Adrenal gland (tissue), 5 donors: ENCODE measurements around the gene TEF.
A peak's percentile ranks its signal among the peaks of the same experiment; 100 is the strongest.

ENCODE experiments used
- POLR2A ChIP-seq, 2 donors: fragments of 450-650 bp; IDR thresholded peaks; one replicate each; pipeline ENCODE4 v1.6.1; 2017; ENCODE audit warnings: antibody characterized with exemption in 2 of 2, mild to moderate bottlenecking in 2 of 2, moderate library complexity in 1 of 2
- TF ChIP-seq, protein P1 (sequence below), 6 experiments: fragments of 450-650 bp in 4 of 6; fragments of 200-600 bp in 2 of 6; sonication (generic) in 1 of 6; IDR thresholded peaks; 1 replicate in 5 of 6; 2 replicates in 1 of 6; pipeline versions ENCODE4 v1.5.1 to v1.8.0; 2016 to 2021; ENCODE audit warnings: antibody characterized with exemption in 6 of 6, mild to moderate bottlenecking in 2 of 6, moderate library complexity in 1 of 6
- donor health status: DM: no; HTN: no; CAD: no.

DNA sequence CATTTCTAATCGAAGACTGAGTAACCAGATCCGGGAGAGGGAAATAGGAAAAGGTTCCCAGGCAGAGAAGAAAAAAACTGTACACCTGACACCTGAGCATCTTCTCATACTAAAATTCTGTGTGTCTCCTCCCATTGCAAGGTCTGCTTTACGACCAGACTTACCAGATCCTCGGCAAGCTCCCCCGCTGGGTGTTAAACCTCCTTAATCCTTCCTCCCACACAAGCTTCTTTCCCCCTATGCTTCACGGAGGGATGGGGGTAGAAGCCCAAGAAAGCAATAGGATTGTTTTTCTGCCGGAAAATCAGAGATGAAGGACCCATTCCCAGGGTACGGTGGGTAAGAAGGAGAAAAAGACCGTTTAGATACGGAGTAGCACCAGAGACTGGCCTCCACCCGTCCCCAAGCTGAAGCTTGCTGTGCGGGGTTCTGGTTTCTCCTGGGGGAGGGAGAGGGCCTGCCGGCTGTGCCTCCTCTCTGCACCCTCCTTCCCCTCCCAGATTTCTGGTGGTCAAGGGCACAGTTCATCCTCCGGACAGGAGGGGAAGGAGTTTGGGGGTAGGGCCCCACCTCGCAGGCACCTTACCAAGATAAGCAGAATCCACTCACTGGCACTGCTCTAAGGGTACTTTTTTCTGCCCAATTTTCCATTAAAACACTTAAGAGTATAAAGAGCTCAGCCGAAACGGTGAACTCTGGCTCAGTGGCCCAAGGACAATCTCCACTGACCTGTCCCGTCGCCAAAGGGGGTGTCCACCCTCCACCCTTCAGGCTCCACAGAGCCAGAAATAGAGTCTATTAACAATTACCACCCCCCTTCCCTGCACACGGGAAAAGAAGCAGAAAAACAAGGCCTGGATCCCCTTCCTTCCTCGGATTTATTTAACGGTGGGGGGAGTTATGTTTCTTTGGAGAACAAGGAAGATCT is 63.7 kb downstream of the TEF start:
- no peak for TF ChIP-seq POLR2A (IDR thresholded peaks at IDR 0.05)
- TF ChIP-seq, protein P1, sequence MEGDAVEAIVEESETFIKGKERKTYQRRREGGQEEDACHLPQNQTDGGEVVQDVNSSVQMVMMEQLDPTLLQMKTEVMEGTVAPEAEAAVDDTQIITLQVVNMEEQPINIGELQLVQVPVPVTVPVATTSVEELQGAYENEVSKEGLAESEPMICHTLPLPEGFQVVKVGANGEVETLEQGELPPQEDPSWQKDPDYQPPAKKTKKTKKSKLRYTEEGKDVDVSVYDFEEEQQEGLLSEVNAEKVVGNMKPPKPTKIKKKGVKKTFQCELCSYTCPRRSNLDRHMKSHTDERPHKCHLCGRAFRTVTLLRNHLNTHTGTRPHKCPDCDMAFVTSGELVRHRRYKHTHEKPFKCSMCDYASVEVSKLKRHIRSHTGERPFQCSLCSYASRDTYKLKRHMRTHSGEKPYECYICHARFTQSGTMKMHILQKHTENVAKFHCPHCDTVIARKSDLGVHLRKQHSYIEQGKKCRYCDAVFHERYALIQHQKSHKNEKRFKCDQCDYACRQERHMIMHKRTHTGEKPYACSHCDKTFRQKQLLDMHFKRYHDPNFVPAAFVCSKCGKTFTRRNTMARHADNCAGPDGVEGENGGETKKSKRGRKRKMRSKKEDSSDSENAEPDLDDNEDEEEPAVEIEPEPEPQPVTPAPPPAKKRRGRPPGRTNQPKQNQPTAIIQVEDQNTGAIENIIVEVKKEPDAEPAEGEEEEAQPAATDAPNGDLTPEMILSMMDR (IDR thresholded peaks at IDR 0.05): peak in 1 of 6 experiments; percentile 3
